HepG2 (cell line): ENCODE measurements around the gene DOLK. TPM values are rescaled to one million over a fixed set of nuclear protein-coding genes. Genes with fewer than 3 reads are reported as not detected.

Source experiments
- CENPT ChIP-seq: sonication (generic); formaldehyde crosslinking; IDR thresholded peaks from 2 replicates; pipeline ENCODE4 v1.8.0; 2022; ENCODE audit warnings: low read depth, mild to moderate bottlenecking, moderate library complexity, missing genetic modification reagents
- KLF12 ChIP-seq: sonication (generic); formaldehyde crosslinking; IDR thresholded peaks from 2 replicates; pipeline ENCODE4 v1.4.0; 2020; ENCODE audit warnings: missing genetic modification reagents, borderline replicate concordance
- MED13 ChIP-seq: sonication (generic); formaldehyde crosslinking; IDR thresholded peaks from 2 replicates; pipeline ENCODE4 v1.5.0; 2020; ENCODE audit warnings: missing genetic modification reagents
- MYPOP ChIP-seq: sonication (generic); formaldehyde crosslinking; IDR thresholded peaks from 2 replicates; pipeline ENCODE4 v1.8.1; 2023; ENCODE audit warnings: mild to moderate bottlenecking, moderate library complexity, missing genetic modification reagents
- NFKBIZ ChIP-seq: IDR thresholded peaks from 2 replicates; pipeline ENCODE4 v1.6.1; 2018; ENCODE audit warnings: missing genetic modification reagents, missing compliant biosample characterization
- NFYB ChIP-seq: sonication (generic); formaldehyde crosslinking; IDR thresholded peaks from 2 replicates; pipeline ENCODE4 v1.4.0; 2020; ENCODE audit warnings: missing genetic modification reagents
- PHF8 ChIP-seq: sonication (generic); formaldehyde crosslinking; IDR thresholded peaks from 2 replicates; pipeline ENCODE4 v1.5.0; 2020; ENCODE audit warnings: missing genetic modification reagents
- REL ChIP-seq: sonication (generic); formaldehyde crosslinking; conservative IDR thresholded peaks from 2 replicates; pipeline ENCODE4 v1.8.0; 2022; ENCODE audit warnings: mild to moderate bottlenecking, missing genetic modification reagents, moderate library complexity
- ZBTB10 ChIP-seq: sonication (generic); formaldehyde crosslinking; IDR thresholded peaks from 2 replicates; pipeline ENCODE4 v1.4.0; 2020; ENCODE audit warnings: missing genetic modification reagents, borderline replicate concordance
- ZFP36L2 ChIP-seq: sonication (generic); formaldehyde crosslinking; IDR thresholded peaks from 2 replicates; pipeline ENCODE4 v1.4.0; 2020; ENCODE audit warnings: missing genetic modification reagents
- ZFP62 ChIP-seq: sonication (generic); formaldehyde crosslinking; IDR thresholded peaks from 2 replicates; pipeline ENCODE4 v1.4.0; 2020; ENCODE audit warnings: missing genetic modification reagents
- ZFX ChIP-seq: sonication (generic); formaldehyde crosslinking; IDR thresholded peaks from 2 replicates; pipeline ENCODE4 v1.4.0; 2020; ENCODE audit warnings: mild to moderate bottlenecking, low read depth, missing genetic modification reagents, moderate library complexity
- ZNF124 ChIP-seq: sonication (generic); formaldehyde crosslinking; IDR thresholded peaks from 2 replicates; pipeline ENCODE4 v1.4.0; 2020; ENCODE audit warnings: missing genetic modification reagents
- ZNF225 ChIP-seq: sonication (generic); formaldehyde crosslinking; IDR thresholded peaks from 2 replicates; pipeline ENCODE4 v1.4.0; 2020; ENCODE audit warnings: mild to moderate bottlenecking, missing genetic modification reagents
- ZNF547 ChIP-seq: sonication (generic); formaldehyde crosslinking; IDR thresholded peaks from 2 replicates; pipeline ENCODE4 v1.5.1; 2020; ENCODE audit warnings: mild to moderate bottlenecking, missing genetic modification reagents
- ZNF670 ChIP-seq: sonication (generic); formaldehyde crosslinking; IDR thresholded peaks from 2 replicates; pipeline ENCODE4 v1.8.0; 2022; ENCODE audit warnings: mild to moderate bottlenecking, missing genetic modification reagents, borderline replicate concordance
- ZSCAN9 ChIP-seq: IDR thresholded peaks from 2 replicates; pipeline ENCODE4 v1.6.1; 2016; ENCODE audit warnings: borderline replicate concordance
- polyA plus RNA-seq, 8 experiments: library from polyadenylated mRNA; depleted of rRNA in 3 of 8; stranded (reverse) in 7 of 8; unstranded in 1 of 8; fragments of >200 nt; fragmentation: Illumina TruSeq in 4 of 8; extraction: Trizol in 4 of 8; gene quantifications; 2 replicates each; pipeline versions ENCODE4 v1.2.1 to v1.2.3, GENCODE V29; 2011 to 2016; ENCODE audit warnings: low read depth in 4 of 8, missing spikeins in 1 of 8, mixed read lengths in 1 of 8; ENCODE audit not compliant: insufficient read depth in 1 of 8
- total RNA-seq, 5 experiments: library from RNA; depleted of rRNA; stranded (reverse); fragments of >200 nt; fragmentation: Illumina TruSeq; extraction: Trizol; gene quantifications; 2 replicates each; pipeline ENCODE4 v1.2.3, GENCODE V29; 2016; ENCODE audit warnings: low read depth in 1 of 5
- TF ChIP-seq, protein P1 (sequence below): sonication (generic); formaldehyde crosslinking; IDR thresholded peaks from 2 replicates; pipeline ENCODE4 v1.9.0; 2022; ENCODE audit warnings: missing genetic modification reagents, mild to moderate bottlenecking, borderline replicate concordance
- TF ChIP-seq, protein P2 (sequence below): sonication (generic); formaldehyde crosslinking; IDR thresholded peaks from 2 replicates; pipeline ENCODE4 v1.8.0; 2022; ENCODE audit warnings: mild to moderate bottlenecking, missing genetic modification reagents, borderline replicate concordance
- TF ChIP-seq, protein P3 (sequence below): sonication (generic); formaldehyde crosslinking; IDR thresholded peaks from 2 replicates; pipeline ENCODE4 v1.4.0; 2020; ENCODE audit warnings: missing genetic modification reagents

The DOLK gene
- total and polyA plus RNA-seq, 2 of the 13 experiments (the other 11 are each of a cell fraction or from before 2014, with no cell fraction given), result 15.4 to 18.7 TPM

DNA sequence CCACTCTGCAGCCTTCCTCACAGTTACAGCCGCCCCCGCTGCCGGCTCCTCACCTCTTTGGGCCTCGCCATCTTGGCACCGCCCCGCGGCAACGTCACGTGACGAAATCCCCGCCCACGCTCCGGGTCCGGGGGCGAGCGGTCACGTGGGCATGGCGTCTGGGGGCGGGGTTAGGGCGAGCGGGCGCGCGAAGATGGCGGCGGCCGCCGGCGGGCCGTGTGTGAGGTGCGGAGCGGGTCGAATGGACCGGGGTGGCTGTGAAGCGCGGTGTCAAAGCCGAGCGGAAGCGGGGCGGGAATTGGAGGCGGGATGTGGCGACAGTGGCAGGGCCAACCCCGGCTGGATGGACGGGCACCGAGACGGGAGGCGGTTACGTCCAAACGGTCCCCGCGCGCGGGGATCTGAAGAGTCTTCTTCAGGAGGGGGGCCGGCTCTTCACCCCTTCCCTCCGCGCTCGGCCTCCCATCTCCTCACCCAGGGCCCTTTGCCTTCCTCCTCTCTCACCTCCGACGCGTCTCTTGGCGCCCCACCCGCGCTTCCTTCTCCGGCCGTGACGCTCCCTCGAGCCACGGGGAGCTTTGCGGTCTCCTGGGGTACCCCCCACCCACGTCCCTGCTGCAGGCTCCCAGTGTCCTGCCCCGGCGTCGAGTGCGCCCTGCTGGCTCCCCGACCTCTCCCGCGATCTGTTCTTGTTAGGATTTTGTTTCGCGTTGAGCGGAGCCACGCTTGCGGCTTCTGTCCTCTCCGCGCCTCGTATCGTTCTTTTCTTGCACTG is at the start of gene DOLK, which contains the start of gene NUP188 (continued):
- TF ChIP-seq ZFP36L2 (CRISPR knock-in tag) (no peak), CENPT (CRISPR knock-in tag) (peak; percentile 18; the same call in 1 of the 2 replicates), ZSCAN9 (CRISPR knock-in tag) (peak; percentile 65; the same call in 1 of the 2 replicates), ZFX (CRISPR knock-in tag) (peak; percentile 16), KLF12 (CRISPR knock-in tag) (0 out of 2 replicates have a peak, but pooled peaks have one; percentile 18), REL (CRISPR knock-in tag) (peak; percentile 77; the same call in 1 of the 2 replicates), ZNF124 (CRISPR knock-in tag) (no peak), ZNF225 (CRISPR knock-in tag) (0 out of 2 replicates have a peak, but pooled peaks have one; percentile 31), ZNF547 (0 out of 2 replicates have a peak, but pooled peaks have one; percentile 48), MYPOP (CRISPR knock-in tag) (no peak), ZBTB10 (CRISPR knock-in tag) (no peak), MED13 (peak; percentile 70; the same call in 1 of the 2 replicates), NFKBIZ (peak; percentile 79; the same call in 1 of the 2 replicates), PHF8 (CRISPR knock-in tag) (peak; percentile 90), ZFP62 (no peak), NFYB (CRISPR knock-in tag) (peak; percentile 57), ZNF670 (CRISPR knock-in tag) (peak; percentile 88)
- TF ChIP-seq, protein P1, sequence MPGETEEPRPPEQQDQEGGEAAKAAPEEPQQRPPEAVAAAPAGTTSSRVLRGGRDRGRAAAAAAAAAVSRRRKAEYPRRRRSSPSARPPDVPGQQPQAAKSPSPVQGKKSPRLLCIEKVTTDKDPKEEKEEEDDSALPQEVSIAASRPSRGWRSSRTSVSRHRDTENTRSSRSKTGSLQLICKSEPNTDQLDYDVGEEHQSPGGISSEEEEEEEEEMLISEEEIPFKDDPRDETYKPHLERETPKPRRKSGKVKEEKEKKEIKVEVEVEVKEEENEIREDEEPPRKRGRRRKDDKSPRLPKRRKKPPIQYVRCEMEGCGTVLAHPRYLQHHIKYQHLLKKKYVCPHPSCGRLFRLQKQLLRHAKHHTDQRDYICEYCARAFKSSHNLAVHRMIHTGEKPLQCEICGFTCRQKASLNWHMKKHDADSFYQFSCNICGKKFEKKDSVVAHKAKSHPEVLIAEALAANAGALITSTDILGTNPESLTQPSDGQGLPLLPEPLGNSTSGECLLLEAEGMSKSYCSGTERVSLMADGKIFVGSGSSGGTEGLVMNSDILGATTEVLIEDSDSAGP, result peak; percentile 94; the same call in 1 of the 2 replicates
- TF ChIP-seq, protein P2, sequence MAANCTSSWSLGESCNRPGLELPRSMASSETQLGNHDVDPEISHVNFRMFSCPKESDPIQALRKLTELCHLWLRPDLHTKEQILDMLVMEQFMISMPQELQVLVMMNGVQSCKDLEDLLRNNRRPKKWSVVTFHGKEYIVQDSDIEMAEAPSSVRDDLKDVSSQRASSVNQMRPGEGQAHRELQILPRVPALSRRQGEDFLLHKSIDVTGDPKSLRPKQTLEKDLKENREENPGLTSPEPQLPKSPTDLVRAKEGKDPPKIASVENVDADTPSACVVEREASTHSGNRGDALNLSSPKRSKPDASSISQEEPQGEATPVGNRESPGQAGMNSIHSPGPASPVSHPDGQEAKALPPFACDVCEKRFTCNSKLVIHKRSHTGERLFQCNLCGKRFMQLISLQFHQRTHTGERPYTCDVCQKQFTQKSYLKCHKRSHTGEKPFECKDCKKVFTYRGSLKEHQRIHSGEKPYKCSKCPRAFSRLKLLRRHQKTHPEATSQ (CRISPR knock-in tag), result no peak
- TF ChIP-seq, protein P3, sequence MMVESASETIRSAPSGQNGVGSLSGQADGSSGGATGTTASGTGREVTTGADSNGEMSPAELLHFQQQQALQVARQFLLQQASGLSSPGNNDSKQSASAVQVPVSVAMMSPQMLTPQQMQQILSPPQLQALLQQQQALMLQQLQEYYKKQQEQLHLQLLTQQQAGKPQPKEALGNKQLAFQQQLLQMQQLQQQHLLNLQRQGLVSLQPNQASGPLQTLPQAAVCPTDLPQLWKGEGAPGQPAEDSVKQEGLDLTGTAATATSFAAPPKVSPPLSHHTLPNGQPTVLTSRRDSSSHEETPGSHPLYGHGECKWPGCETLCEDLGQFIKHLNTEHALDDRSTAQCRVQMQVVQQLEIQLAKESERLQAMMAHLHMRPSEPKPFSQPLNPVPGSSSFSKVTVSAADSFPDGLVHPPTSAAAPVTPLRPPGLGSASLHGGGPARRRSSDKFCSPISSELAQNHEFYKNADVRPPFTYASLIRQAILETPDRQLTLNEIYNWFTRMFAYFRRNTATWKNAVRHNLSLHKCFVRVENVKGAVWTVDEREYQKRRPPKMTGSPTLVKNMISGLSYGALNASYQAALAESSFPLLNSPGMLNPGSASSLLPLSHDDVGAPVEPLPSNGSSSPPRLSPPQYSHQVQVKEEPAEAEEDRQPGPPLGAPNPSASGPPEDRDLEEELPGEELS, result peak; percentile 53
